OCI-LY7 (cell line): ENCODE data around the gene ST6GALNAC1. TPM values are rescaled to one million over a fixed set of nuclear protein-coding genes. Genes with fewer than 3 reads are reported as not detected.

Experiments
- BruUV-seq: library from RNA; stranded (reverse); fragments of 400-500 nt; replicated peaks from 2 replicates; lab custom pipeline; 2021; lab: Mats Ljungman, UMichigan
- CTCF ChIA-PET: fragments of 300-600 bp; sonication (Branson Sonifier 250); formaldehyde crosslinking; loops from one replicate; lab custom pipeline; 2022; ENCODE audit warnings: antibody characterized with exemption; ENCODE audit not compliant: unreplicated experiment; lab: Charles Lee
- POLR2A ChIA-PET: fragments of 300-600 bp; sonication (Branson Sonifier 250); formaldehyde crosslinking; loops from one replicate; lab custom pipeline; 2022; ENCODE audit warnings: antibody characterized with exemption; lab: Charles Lee
- DNase-seq: peaks from one replicate; pipeline ENCODE4 v3.0.0-alpha.2; 2015; ENCODE audit warnings: low spot score
- H2AFZ ChIP-seq: fragments of 200-600 bp; sonication (generic), shearing (Covaris generic); 2 replicates; pipeline ENCODE4 v1.6.1; 2014; ENCODE audit warnings: mild to moderate bottlenecking, antibody characterized with exemption, low read length, moderate library complexity
- H3K27ac ChIP-seq: fragments of 200-600 bp; sonication (generic); 2 replicates; pipeline ENCODE4 v1.5.1; 2014; ENCODE audit warnings: mixed run types, low read depth, mild to moderate bottlenecking, moderate library complexity, low read length, inconsistent platforms; ENCODE audit not compliant: poor library complexity, severe bottlenecking
- H3K36me3 ChIP-seq: fragments of 200-600 bp; sonication (generic); 2 replicates; pipeline ENCODE4 v1.6.1; 2014; ENCODE audit warnings: mild to moderate bottlenecking, antibody characterized with exemption, low read length, moderate library complexity, mixed read lengths; ENCODE audit not compliant: insufficient read depth
- H3K4me1 ChIP-seq: fragments of 200-600 bp; sonication (generic); 2 replicates; pipeline ENCODE4 v1.5.1; 2014; ENCODE audit warnings: mild to moderate bottlenecking, low read length; ENCODE audit not compliant: insufficient read depth, poor library complexity, severe bottlenecking
- H3K4me2 ChIP-seq: fragments of 200-600 bp; sonication (generic); 2 replicates; pipeline ENCODE4 v1.6.1; 2014; ENCODE audit warnings: mild to moderate bottlenecking, low read length
- H3K4me3 ChIP-seq: fragments of 200-600 bp; sonication (generic); 2 replicates; pipeline ENCODE4 v1.5.1; 2014; ENCODE audit warnings: mild to moderate bottlenecking, low read depth, low read length; ENCODE audit not compliant: poor library complexity, severe bottlenecking
- H3K79me2 ChIP-seq: fragments of 200-600 bp; sonication (generic); 2 replicates; pipeline ENCODE4 v1.6.1; 2016; ENCODE audit warnings: low read depth, mild to moderate bottlenecking, low read length, moderate library complexity, mixed read lengths; ENCODE audit not compliant: insufficient read depth
- H3K9me2 ChIP-seq: fragments of 200-600 bp; sonication (generic); 2 replicates; pipeline ENCODE4 v1.6.1; 2016; ENCODE audit warnings: mild to moderate bottlenecking, low read length, mixed read lengths; ENCODE audit not compliant: insufficient read depth
- H3K9me3 ChIP-seq: fragments of 200-600 bp; sonication (generic); 2 replicates; pipeline ENCODE4 v1.6.1; 2014; ENCODE audit warnings: mild to moderate bottlenecking, mixed run types, low read length, mixed read lengths
- H4K20me1 ChIP-seq: fragments of 200-600 bp; sonication (generic); 2 replicates; pipeline ENCODE4 v1.6.1; 2014; ENCODE audit warnings: mild to moderate bottlenecking, antibody characterized with exemption, low read length, moderate library complexity, mixed read lengths; ENCODE audit not compliant: insufficient read depth
- CTCF ChIP-seq: fragments of 200-600 bp; sonication (generic); conservative IDR thresholded peaks from 2 replicates; pipeline ENCODE4 v1.5.1; 2014; ENCODE audit warnings: mild to moderate bottlenecking, antibody characterized with exemption, low read length, moderate library complexity, mixed read lengths
- EZH2phosphoT487 ChIP-seq: fragments of 200-600 bp; sonication (generic); IDR thresholded peaks from 2 replicates; pipeline ENCODE4 v1.6.1; 2018; ENCODE audit warnings: low read depth, borderline replicate concordance, mild to moderate bottlenecking, mixed run types, antibody characterized with exemption, low read length, moderate library complexity, mixed read lengths
- intact Hi-C: fragments of 100-400 bp; cut with micrococcal nuclease; formaldehyde crosslinking; loops from one replicate; pipeline ENCODE4 v1.10.0; 2022; ENCODE audit not compliant: unreplicated experiment
- total RNA-seq, 2 experiments: library from RNA; depleted of rRNA in 1 of 2; stranded (reverse); fragments of >200 nt in 1 of 2; shearing (Covaris generic) in 1 of 2; gene quantifications; 2 replicates each; pipeline ENCODE4 v1.2.3, GENCODE V29; 2014 to 2022

Gene ST6GALNAC1
- total RNA-seq, 2 experiments from 2014 or later = not detected

- DNase-seq = no peak
- CTCF ChIA-PET = interaction anchor here (0.5 to 1.0 kb wide), 2 partner anchors 9 to 19 kb away, joined by 3 read pairs; no protein-coding TSS in a partner anchor
- POLR2A ChIA-PET = interaction anchor here (0.6 to 1.0 kb wide), 2 partner anchors 11 to 28 kb away, joined by 3 read pairs; no protein-coding TSS in a partner anchor
- H3K79me2 ChIP-seq = no peaks in the 10 kb centered on the region
- H4K20me1 ChIP-seq = no peaks in the 10 kb centered on the region
- intact Hi-C loops = no loop called here
- TF ChIP-seq CTCF (no peak), EZH2phosphoT487 (no peak)
- H3K4me1 ChIP-seq = no peaks in the 10 kb centered on the region
- H3K4me2 ChIP-seq = no peak overlapping the region
- no peaks in the 10 kb centered on the region for H3K9me3 ChIP-seq
- BruUV-seq = no TSS peak
- no peak overlapping the region for H3K27ac ChIP-seq
- H3K36me3 ChIP-seq = no peaks in the 10 kb centered on the region
- no peaks in the 10 kb centered on the region for H3K9me2 ChIP-seq
- H3K4me3 ChIP-seq = no peak overlapping the region
- H2AFZ ChIP-seq = no peak overlapping the region
Observed at GRCh38 chr17:76690596-76691280, 47.2 kb upstream of the ST6GALNAC1 start.

GRCh38 chr17:76689859-76690258 lies 46.3 kb upstream of the ST6GALNAC1 start:
- TF ChIP-seq CTCF (no peak), EZH2phosphoT487 (no peak)
- intact Hi-C loops = no loop called here
- CTCF ChIA-PET = no interaction called here

GRCh38 chr17:76688165-76688622 lies 44.6 kb upstream of the ST6GALNAC1 start:
- Histone ChIP-seq H4K20me1 (no peaks in the 10 kb centered on the region), H3K4me1 (no peaks in the 10 kb centered on the region), H2AFZ (no peak overlapping the region), H3K4me2 (no peak overlapping the region), H3K36me3 (no peaks in the 10 kb centered on the region), H3K4me3 (no peak overlapping the region), H3K79me2 (no peaks in the 10 kb centered on the region), H3K9me3 (no peaks in the 10 kb centered on the region), H3K9me2 (no peaks in the 10 kb centered on the region), H3K27ac (no peak overlapping the region)
- no TSS peak for BruUV-seq
- CTCF ChIA-PET = no interaction called here
- TF ChIP-seq EZH2phosphoT487 = no peak
- TF ChIP-seq CTCF = no peak
- no peak for DNase-seq
- intact Hi-C loops = no loop called here
- POLR2A ChIA-PET = no interaction called here

More at GRCh38 chr17:76689859-76690258, 46.3 kb upstream of the ST6GALNAC1 start:
- H3K27ac ChIP-seq = no peak overlapping the region
- no peaks in the 10 kb centered on the region for H3K4me1 ChIP-seq
- no peak for DNase-seq
- no peaks in the 10 kb centered on the region for H3K79me2 ChIP-seq
- POLR2A ChIA-PET = no interaction called here
- no peaks in the 10 kb centered on the region for H3K9me2 ChIP-seq
- no peak overlapping the region for H3K4me2 ChIP-seq
- no peaks in the 10 kb centered on the region for H3K36me3 ChIP-seq
- no peak overlapping the region for H2AFZ ChIP-seq
- no peak overlapping the region for H3K4me3 ChIP-seq
- no TSS peak for BruUV-seq
- no peaks in the 10 kb centered on the region for H4K20me1 ChIP-seq
- no peaks in the 10 kb centered on the region for H3K9me3 ChIP-seq
